ENCODE measurements around the gene PDGFRB. TPM values are rescaled to one million over a fixed set of nuclear protein-coding genes. Genes with fewer than 3 reads are reported as not detected.

PDGFRB gene
- total and polyA plus RNA-seq, 2 of the 8 experiments (the other 6 are each of a cell fraction or from before 2014, with no cell fraction given), result 4.2 to 13.7 TPM

DNA sequence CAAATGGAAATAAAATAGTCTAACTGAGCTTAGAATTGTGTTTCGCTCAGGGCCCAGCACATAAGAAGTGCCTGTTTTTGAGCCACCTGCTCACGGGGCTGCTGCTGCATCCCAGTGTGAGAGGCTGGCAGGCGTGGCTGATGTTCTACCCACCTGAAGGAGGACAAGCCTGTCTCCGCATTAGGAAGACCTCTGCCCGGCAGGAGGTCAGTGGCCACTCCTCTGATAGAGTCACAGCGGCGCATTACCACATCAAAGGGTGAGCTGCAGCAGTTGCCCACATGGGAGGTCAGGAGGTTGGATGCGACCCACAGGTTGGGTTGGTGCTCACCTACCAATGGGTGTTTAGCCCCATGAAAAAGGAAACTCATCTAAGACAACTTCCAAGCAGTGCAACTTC, 30.5 kb upstream of the PDGFRB start:
- H2BK15ac ChIP-seq (ENCODE audit: low read length), result no peak overlapping the region
- no peak overlapping the region for H3K4me3 ChIP-seq (ENCODE audit: extremely low read depth in 1 of 4, insufficient read depth in 2 of 4, low read depth in 3 of 4, low read length in 4 of 4)
- H3K4ac ChIP-seq (replicated peaks; ENCODE audit: insufficient read length, low read depth, low read length), result no peak overlapping the region
- no peak overlapping the region for H2BK120ac ChIP-seq (replicated peaks; ENCODE audit: low read depth, low read length)
- H3K14ac ChIP-seq (ENCODE audit: insufficient read length), result no peak overlapping the region
- H2AFZ ChIP-seq (ENCODE audit: low read length), result no peak overlapping the region
- H3K79me1 ChIP-seq (ENCODE audit: low read depth, low read length), result no peaks in the 10 kb centered on the region
- H3K4me1 ChIP-seq (replicated peaks in 1 of 4; ENCODE audit: control insufficient read depth in 3 of 4, insufficient read depth in 4 of 4, low read length in 3 of 4), result peaks cover 4 to 26% (median 8%) of the 10 kb centered on the region in 4 experiments
- peaks cover 6% of the 10 kb centered on the region; the same call in 1 of the 2 replicates for H3K23me2 ChIP-seq (ENCODE audit: low read depth, low read length)
- no peak overlapping the region for H3K56ac ChIP-seq (replicated peaks; ENCODE audit: insufficient read length, low read depth, low read length)
- H2BK5ac ChIP-seq (ENCODE audit: low read depth, low read length), result no peak overlapping the region
- no peak for FAIRE-seq
- POLR2A ChIA-PET (ENCODE audit: partially characterized antibody), result interaction anchor here (1.2 kb wide), 1 partner anchor 26 kb away, joined by 3 read pairs; no protein-coding TSS in a partner anchor
- no peak overlapping the region for H3K23ac ChIP-seq (ENCODE audit: insufficient read length)
- H3K79me2 ChIP-seq (ENCODE audit: control insufficient read depth in 1 of 2, insufficient read depth in 2 of 2, low read length in 2 of 2), result no peaks in the 10 kb centered on the region
- H4K91ac ChIP-seq (replicated peaks; ENCODE audit: insufficient read length, low read length), result no peak overlapping the region
- H4K5ac ChIP-seq (ENCODE audit: insufficient read length, low read depth, low read length), result no peak overlapping the region
- no peaks in the 10 kb centered on the region for H3K36me3 ChIP-seq (ENCODE audit: control insufficient read depth in 2 of 4, insufficient read depth in 4 of 4, low read length in 3 of 4)
- H2AK5ac ChIP-seq (ENCODE audit: low read depth, low read length), result no peak overlapping the region
- H3K27ac ChIP-seq (ENCODE audit: low read depth, low read length), result no peak overlapping the region
- CTCF ChIA-PET (ENCODE audit: partially characterized antibody), result interaction anchor here (1.1 to 23.7 kb wide), 3 partner anchors 11 to 56 kb away, joined by 3 to 302 read pairs (median 206); no protein-coding TSS in a partner anchor
- TF ChIP-seq BCL11A (IDR thresholded peaks at IDR 0.05; ENCODE audit: low read depth in 2 of 2, low read length in 2 of 2) (no peak), SIN3A (conservative IDR thresholded peaks at IDR 0.05 in 1 of 2, IDR thresholded peaks at IDR 0.05 in 1 of 2; ENCODE audit: low read depth in 1 of 2, low read length in 2 of 2) (no peak), SP2 (IDR thresholded peaks at IDR 0.05; ENCODE audit: low read length) (no peak), POU5F1 (IDR thresholded peaks at IDR 0.05; ENCODE audit: low read depth, low read length) (no peak), RNF2 (IDR thresholded peaks at IDR 0.05; ENCODE audit: borderline replicate concordance, low read depth, low read length, missing control alignments, poor library complexity, severe bottlenecking) (no peak), BRCA1 (IDR thresholded peaks at IDR 0.05; ENCODE audit: low read depth, low read length) (no peak)
- no peak overlapping the region for H2BK12ac ChIP-seq (ENCODE audit: low read depth, low read length)
- H3K18ac ChIP-seq (ENCODE audit: extremely low read depth, low read length), result no peak overlapping the region
- peaks cover 29 to 54% (median 47%) of the 10 kb centered on the region in 4 experiments for H3K27me3 ChIP-seq (replicated peaks in 1 of 4; ENCODE audit: control insufficient read depth in 3 of 4, extremely low read depth in 1 of 4, insufficient read depth in 3 of 4, low read length in 3 of 4)
- no peak overlapping the region for H4K8ac ChIP-seq (ENCODE audit: extremely low read depth, insufficient read depth, low read length)
- 78% methylated on average over 8 of the region's 8 CpGs; no CpG with 5 or more reads in 1 of the 2 experiments for WGBS, 2 experiments (ENCODE audit: extremely low coverage in 1 of 2, insufficient coverage in 1 of 2, insufficient read length in 1 of 2, insufficient replicate concordance in 2 of 2, low coverage in 1 of 2, low lambda C conversion rate in 2 of 2, missing lambda C conversion rate in 1 of 2)
- no peak overlapping the region for H2BK20ac ChIP-seq (ENCODE audit: low read length)
- H3K9me3 ChIP-seq (ENCODE audit: insufficient read depth in 2 of 2, low read depth in 1 of 2, low read length in 1 of 2), result no peaks in the 10 kb centered on the region
- H3K9ac ChIP-seq (replicated peaks in 1 of 4; ENCODE audit: extremely low read depth in 1 of 4, low read depth in 3 of 4, low read length in 3 of 4), result no peak overlapping the region
- no peak for DNase-seq (ENCODE audit: low read depth in 1 of 2, low spot score in 2 of 2)
- no peak overlapping the region for H3K4me2 ChIP-seq (ENCODE audit: insufficient read depth in 1 of 2, low read depth in 2 of 2, low read length in 2 of 2)
- peaks cover 1 to 3% of the 10 kb centered on the region in 2 experiments for H4K20me1 ChIP-seq (replicated peaks in 1 of 2; ENCODE audit: control insufficient read depth in 1 of 2, insufficient read depth in 2 of 2, low read length in 2 of 2)

Measured in H1 (cell line).